DND-41 (cell line): ENCODE measurements around the gene NSG1.

ENCODE experiments used
- ATAC-seq: fragments of 200-7000 bp; cut with Tn5 transposase; 3 replicates; pipeline ENCODE4 v1.9.1; 2021; ENCODE audit warnings: low read depth; ENCODE audit not compliant: insufficient read depth
- DNase-seq: peaks from one replicate; pipeline ENCODE4 v3.0.0-alpha.2; 2020
- H2AFZ ChIP-seq: 2 replicates; pipeline ENCODE4 v1.6.0; 2012; ENCODE audit warnings: low read depth, low read length
- H3K27ac ChIP-seq: 2 replicates; pipeline ENCODE4 v1.5.1; 2012; ENCODE audit warnings: low read length, inconsistent platforms
- H3K27me3 ChIP-seq: fragments of 200-600 bp; sonication (generic); 2 replicates; pipeline ENCODE4 v1.6.0; 2012; ENCODE audit warnings: low read length, mild to moderate bottlenecking, inconsistent platforms; ENCODE audit not compliant: insufficient read depth, poor library complexity
- H3K36me3 ChIP-seq: 2 replicates; pipeline ENCODE4 v1.5.1; 2012; ENCODE audit warnings: low read length, inconsistent platforms; ENCODE audit not compliant: insufficient read depth
- H3K4me1 ChIP-seq: 2 replicates; pipeline ENCODE4 v1.5.1; 2012; ENCODE audit warnings: mild to moderate bottlenecking, low read length; ENCODE audit not compliant: insufficient read depth
- H3K4me2 ChIP-seq: 2 replicates; pipeline ENCODE4 v1.6.0; 2012; ENCODE audit warnings: mild to moderate bottlenecking, moderate library complexity, low read length, inconsistent platforms; ENCODE audit not compliant: insufficient read depth
- H3K4me3 ChIP-seq, 2 experiments: fragments of 200-600 bp in 1 of 2; shearing (Covaris generic) in 1 of 2; 2 replicates each; pipeline ENCODE4 v1.5.1; 2012 to 2016; ENCODE audit warnings: inconsistent platforms in 2 of 2, low read length in 2 of 2, mild to moderate bottlenecking in 2 of 2, low read depth in 1 of 2, moderate library complexity in 1 of 2
- H3K79me2 ChIP-seq: 2 replicates; pipeline ENCODE4 v1.6.0; 2012; ENCODE audit warnings: low read length, inconsistent platforms; ENCODE audit not compliant: insufficient read depth
- H3K9ac ChIP-seq: 2 replicates; pipeline ENCODE4 v1.6.0; 2012; ENCODE audit warnings: low read depth, mild to moderate bottlenecking, inconsistent platforms, low read length, moderate library complexity
- H3K9me3 ChIP-seq: 2 replicates; pipeline ENCODE4 v1.5.1; 2012; ENCODE audit warnings: low read length, moderate library complexity, mild to moderate bottlenecking, inconsistent platforms; ENCODE audit not compliant: insufficient read depth, severe bottlenecking
- H4K20me1 ChIP-seq: 2 replicates; pipeline ENCODE4 v1.6.0; 2012; ENCODE audit warnings: low read length; ENCODE audit not compliant: insufficient read depth
- EZH2 ChIP-seq: IDR thresholded peaks from 3 replicates; pipeline ENCODE4 v1.6.1; 2012; ENCODE audit warnings: borderline replicate concordance, low read depth, mild to moderate bottlenecking, moderate library complexity, low read length, inconsistent platforms; ENCODE audit not compliant: severe bottlenecking
- TF ChIP-seq, protein P1 (sequence below): IDR thresholded peaks from 2 replicates; pipeline ENCODE4 v1.5.1; 2012; ENCODE audit warnings: borderline replicate concordance, low read length, moderate library complexity, mild to moderate bottlenecking; ENCODE audit not compliant: poor library complexity, severe bottlenecking; ENCODE audit errors: extremely low read depth

NSG1 gene

DNA sequence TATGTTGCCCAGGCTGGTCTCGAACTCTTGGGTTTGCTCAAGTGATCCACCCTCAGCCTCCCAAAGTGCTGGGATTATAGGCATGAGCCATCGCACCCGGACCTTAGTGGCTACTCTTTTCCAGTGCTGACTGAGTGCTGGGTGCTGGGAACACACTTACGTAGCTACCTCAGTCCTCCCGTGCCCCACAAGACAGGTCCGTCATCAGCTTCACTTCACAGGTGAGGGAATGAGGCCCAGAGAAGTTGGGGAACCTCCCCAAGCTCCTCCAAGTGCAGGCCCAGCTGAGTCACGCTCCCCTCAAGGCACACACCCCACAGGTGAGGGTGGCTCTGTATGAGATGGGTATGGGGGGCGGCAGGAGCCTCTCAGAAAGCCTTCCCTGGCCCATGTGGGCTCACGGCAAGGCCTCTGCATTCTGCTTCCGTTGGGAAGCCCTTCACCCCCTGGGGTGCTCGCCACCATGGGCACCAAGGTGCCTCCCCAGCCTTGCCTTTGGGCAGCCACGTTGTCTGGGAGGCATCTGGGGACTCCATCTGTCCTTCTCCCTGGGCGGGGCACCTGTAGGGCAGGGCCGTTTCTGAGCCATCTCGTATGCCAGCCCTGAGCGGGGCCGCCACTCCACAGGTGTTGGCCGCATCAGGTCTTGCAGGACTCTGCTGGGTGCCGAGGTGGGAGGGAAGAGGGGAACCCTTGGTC is 28.4 kb downstream of the NSG1 start:
- Histone ChIP-seq H3K27me3 (no peaks in the 10 kb centered on the region), H4K20me1 (peaks cover 1% of the 10 kb centered on the region; the same call in 1 of the 2 replicates), H3K4me3 (no peak overlapping the region), H3K9ac (no peak overlapping the region), H2AFZ (no peak overlapping the region), H3K36me3 (peaks cover 54% of the 10 kb centered on the region), H3K9me3 (no peaks in the 10 kb centered on the region), H3K4me2 (no peak overlapping the region), H3K4me1 (peaks cover 16% of the 10 kb centered on the region), H3K27ac (no peak overlapping the region), H3K79me2 (no peaks in the 10 kb centered on the region)
- DNase-seq = no peak
- no peak for ATAC-seq
- TF ChIP-seq, protein P1, sequence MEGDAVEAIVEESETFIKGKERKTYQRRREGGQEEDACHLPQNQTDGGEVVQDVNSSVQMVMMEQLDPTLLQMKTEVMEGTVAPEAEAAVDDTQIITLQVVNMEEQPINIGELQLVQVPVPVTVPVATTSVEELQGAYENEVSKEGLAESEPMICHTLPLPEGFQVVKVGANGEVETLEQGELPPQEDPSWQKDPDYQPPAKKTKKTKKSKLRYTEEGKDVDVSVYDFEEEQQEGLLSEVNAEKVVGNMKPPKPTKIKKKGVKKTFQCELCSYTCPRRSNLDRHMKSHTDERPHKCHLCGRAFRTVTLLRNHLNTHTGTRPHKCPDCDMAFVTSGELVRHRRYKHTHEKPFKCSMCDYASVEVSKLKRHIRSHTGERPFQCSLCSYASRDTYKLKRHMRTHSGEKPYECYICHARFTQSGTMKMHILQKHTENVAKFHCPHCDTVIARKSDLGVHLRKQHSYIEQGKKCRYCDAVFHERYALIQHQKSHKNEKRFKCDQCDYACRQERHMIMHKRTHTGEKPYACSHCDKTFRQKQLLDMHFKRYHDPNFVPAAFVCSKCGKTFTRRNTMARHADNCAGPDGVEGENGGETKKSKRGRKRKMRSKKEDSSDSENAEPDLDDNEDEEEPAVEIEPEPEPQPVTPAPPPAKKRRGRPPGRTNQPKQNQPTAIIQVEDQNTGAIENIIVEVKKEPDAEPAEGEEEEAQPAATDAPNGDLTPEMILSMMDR = no peak
- no peak for TF ChIP-seq EZH2

GRCh38 chr4:4415806-4416805 is 29.2 kb downstream of the NSG1 start:
- Histone ChIP-seq H2AFZ (no peak overlapping the region), H3K4me1 (peaks cover 16% of the 10 kb centered on the region), H3K9me3 (no peaks in the 10 kb centered on the region), H3K36me3 (peaks cover 58% of the 10 kb centered on the region), H3K9ac (no peak overlapping the region), H4K20me1 (peaks cover 2% of the 10 kb centered on the region; the same call in 1 of the 2 replicates), H3K4me3 (no peak overlapping the region), H3K79me2 (no peaks in the 10 kb centered on the region), H3K27me3 (no peaks in the 10 kb centered on the region), H3K4me2 (no peak overlapping the region), H3K27ac (no peak overlapping the region)
- DNase-seq = no peak
- no peak for ATAC-seq
- no peak for TF ChIP-seq EZH2

DNA sequence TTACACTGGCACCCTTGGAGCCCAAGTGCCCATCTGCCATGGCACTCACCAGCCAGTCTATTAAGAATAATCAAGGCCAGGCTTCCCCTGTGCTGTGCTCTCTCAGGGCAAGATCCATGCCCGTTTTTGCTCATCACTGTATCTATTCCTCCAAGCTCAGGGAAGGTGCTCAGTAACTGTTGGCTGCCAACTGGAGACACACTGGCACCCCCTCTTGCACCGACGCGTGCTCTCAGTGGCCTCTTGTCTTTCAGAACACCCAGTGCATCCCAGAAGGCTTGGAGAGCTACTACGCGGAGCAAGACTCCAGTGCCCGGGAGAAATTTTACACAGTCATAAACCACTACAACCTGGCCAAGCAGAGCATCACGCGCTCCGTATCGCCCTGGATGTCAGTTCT is 30.1 kb downstream of the NSG1 start:
- Histone ChIP-seq H4K20me1 (peaks cover 2% of the 10 kb centered on the region; the same call in 1 of the 2 replicates), H3K79me2 (no peaks in the 10 kb centered on the region), H3K4me1 (peaks cover 16% of the 10 kb centered on the region), H2AFZ (no peak overlapping the region), H3K9ac (no peak overlapping the region), H3K27me3 (no peaks in the 10 kb centered on the region), H3K27ac (no peak overlapping the region), H3K9me3 (no peaks in the 10 kb centered on the region), H3K36me3 (peaks cover 65% of the 10 kb centered on the region), H3K4me2 (no peak overlapping the region), H3K4me3 (no peak overlapping the region)
- no peak for DNase-seq
- TF ChIP-seq, protein P1 = no peak
- TF ChIP-seq EZH2 = no peak
- ATAC-seq = no peak
